ENCODE measurements around the gene OR4K2. TPM values are rescaled to one million over a fixed set of nuclear protein-coding genes. Genes with fewer than 3 reads are reported as not detected.

Gene OR4K2
- total RNA-seq, 1 donor from 2014 or later, result not detected

DNA sequence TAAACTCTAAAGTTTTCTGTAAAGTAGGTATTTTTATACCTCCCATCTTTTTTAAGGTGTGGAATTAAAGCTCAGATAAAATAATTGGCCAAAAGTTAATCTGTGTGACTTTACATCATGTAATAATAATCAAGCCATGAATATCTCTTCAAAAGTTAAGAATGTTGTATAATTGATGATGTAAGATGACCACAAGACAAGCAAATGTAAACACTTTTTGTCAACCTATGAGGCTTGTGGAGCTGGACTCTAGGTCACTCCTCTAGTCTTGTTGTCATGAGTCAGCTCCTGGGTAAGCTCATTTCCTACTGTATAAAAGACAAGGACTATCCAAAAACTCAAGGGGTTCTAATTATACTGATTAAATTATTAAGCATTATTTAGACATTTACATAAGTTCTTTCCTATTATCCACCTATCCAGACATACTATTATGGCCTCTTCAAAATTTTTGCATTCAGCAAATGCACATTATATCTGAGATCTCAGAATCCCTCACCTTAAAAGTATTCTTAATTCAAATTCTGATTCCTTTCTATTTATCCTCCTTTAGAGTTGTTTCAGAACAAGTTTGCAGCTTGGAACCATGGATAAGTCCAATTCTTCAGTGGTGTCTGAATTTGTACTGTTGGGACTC, 45.2 kb downstream of the OR4K2 start, which contains the start of gene OR4K5:
Gene OR4K5 (plus strand): TSS at position 587 of the 637 bp plus-strand sequence. CDS start 0 bp downstream, at position 587.
- no peak within 1 kb of the TSS for H3K4me3 ChIP-seq
- H3K9me3 ChIP-seq (replicated peaks), result peaks cover 2% of the 10 kb centered on the region
- no peaks in the 10 kb centered on the region for H3K36me3 ChIP-seq
- intact Hi-C loops (cut with micrococcal nuclease), result no loop called here
- no peak within 1 kb of the TSS for H3K27ac ChIP-seq (replicated peaks)
- H3K27me3 ChIP-seq (ENCODE audit: low read depth), result no peaks in the 10 kb centered on the region
- no peak for DNase-seq
- no peaks in the 10 kb centered on the region for H3K4me1 ChIP-seq
- TF ChIP-seq, protein P1, sequence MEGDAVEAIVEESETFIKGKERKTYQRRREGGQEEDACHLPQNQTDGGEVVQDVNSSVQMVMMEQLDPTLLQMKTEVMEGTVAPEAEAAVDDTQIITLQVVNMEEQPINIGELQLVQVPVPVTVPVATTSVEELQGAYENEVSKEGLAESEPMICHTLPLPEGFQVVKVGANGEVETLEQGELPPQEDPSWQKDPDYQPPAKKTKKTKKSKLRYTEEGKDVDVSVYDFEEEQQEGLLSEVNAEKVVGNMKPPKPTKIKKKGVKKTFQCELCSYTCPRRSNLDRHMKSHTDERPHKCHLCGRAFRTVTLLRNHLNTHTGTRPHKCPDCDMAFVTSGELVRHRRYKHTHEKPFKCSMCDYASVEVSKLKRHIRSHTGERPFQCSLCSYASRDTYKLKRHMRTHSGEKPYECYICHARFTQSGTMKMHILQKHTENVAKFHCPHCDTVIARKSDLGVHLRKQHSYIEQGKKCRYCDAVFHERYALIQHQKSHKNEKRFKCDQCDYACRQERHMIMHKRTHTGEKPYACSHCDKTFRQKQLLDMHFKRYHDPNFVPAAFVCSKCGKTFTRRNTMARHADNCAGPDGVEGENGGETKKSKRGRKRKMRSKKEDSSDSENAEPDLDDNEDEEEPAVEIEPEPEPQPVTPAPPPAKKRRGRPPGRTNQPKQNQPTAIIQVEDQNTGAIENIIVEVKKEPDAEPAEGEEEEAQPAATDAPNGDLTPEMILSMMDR (IDR thresholded peaks at IDR 0.05; ENCODE audit: borderline replicate concordance), result no peak

DNA sequence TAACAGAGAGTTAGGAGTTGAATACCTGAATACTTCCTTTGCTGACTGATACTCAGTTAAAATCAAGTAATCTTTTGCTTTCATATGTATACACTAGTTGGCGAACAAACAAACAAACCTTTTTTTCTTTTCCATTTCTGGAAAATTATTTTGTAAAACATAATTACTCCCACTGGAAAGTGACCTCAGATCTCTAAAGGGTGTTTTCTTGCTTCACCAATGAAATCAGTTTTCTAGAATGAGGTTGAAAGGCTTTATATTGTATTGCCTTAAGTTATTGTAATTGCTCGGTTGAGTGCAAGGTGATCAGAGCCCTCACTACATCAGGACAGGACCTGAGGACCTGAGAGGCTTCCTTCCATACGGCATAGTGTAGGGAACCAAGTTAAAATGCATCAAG, 55.7 kb downstream of the OR4K2 start, which contains the start of gene OR4K1:
Gene OR4K1 (plus strand): TSS at position 301 of the 400 bp plus-strand sequence. CDS start 4,750 bp downstream, outside the sequence.
- no peak within 1 kb of the TSS for H3K27ac ChIP-seq (replicated peaks)
- H3K36me3 ChIP-seq, result no peaks in the 10 kb centered on the region
- H3K4me3 ChIP-seq, result no peak within 1 kb of the TSS
- TF ChIP-seq, protein P1 (IDR thresholded peaks at IDR 0.05; ENCODE audit: borderline replicate concordance), result no peak
- no peaks in the 10 kb centered on the region for H3K9me3 ChIP-seq (replicated peaks)
- intact Hi-C loops (cut with micrococcal nuclease), result no loop called here
- no peaks in the 10 kb centered on the region for H3K27me3 ChIP-seq (ENCODE audit: low read depth)
- no peaks in the 10 kb centered on the region for H3K4me1 ChIP-seq
- no peak for DNase-seq

Other genes starting within 250 kb of the OR4K2 start
- not detected for gene OR11H2, start 161.3 kb upstream of the OR4K2 start, total RNA-seq
- gene OR4Q3, start 131.6 kb upstream of the OR4K2 start, total RNA-seq, result not detected
- gene OR4M1, start 101.6 kb upstream of the OR4K2 start, total RNA-seq, result not detected
- not detected for gene OR4N2, start 71.4 kb upstream of the OR4K2 start, total RNA-seq
- not detected for gene OR4K5, start 45.5 kb downstream of the OR4K2 start, total RNA-seq
- gene OR4K1, start 55.8 kb downstream of the OR4K2 start, total RNA-seq, result not detected
- gene OR4K15, start 100.4 kb downstream of the OR4K2 start, total RNA-seq, result not detected
- not detected for gene OR4Q2, start 127.0 kb downstream of the OR4K2 start, total RNA-seq
- gene OR4K14, start 144.2 kb downstream of the OR4K2 start, total RNA-seq, result not detected
- gene OR4K13, start 160.9 kb downstream of the OR4K2 start, total RNA-seq, result not detected
- not detected for gene OR4L1, start 184.9 kb downstream of the OR4K2 start, total RNA-seq
- not detected for gene OR4K17, start 235.6 kb downstream of the OR4K2 start, total RNA-seq

Data from left ventricle myocardium inferior (tissue), 1 donor.